IMR-90 (cell line): ENCODE data around the gene UPF1. TPM values are rescaled to one million over a fixed set of nuclear protein-coding genes. Genes with fewer than 3 reads are reported as not detected.
A peak's percentile ranks its signal among the peaks of the same experiment; 100 is the strongest.

Experiments
- ATAC-seq: fragments of 200-7000 bp; cut with Tn5 transposase; 2 replicates; pipeline ENCODE4 v1.9.1; 2020; ENCODE audit warnings: low read depth, mild to moderate bottlenecking, moderate library complexity
- BruUV-seq: library from RNA; stranded (reverse); fragments of 400-500 nt; replicated peaks from 2 replicates; lab custom pipeline; 2021; lab: Mats Ljungman, UMichigan
- CTCF ChIA-PET: fragments of 300-600 bp; formaldehyde crosslinking; extraction: SDS; loops from one replicate; lab custom pipeline; 2021; ENCODE audit warnings: antibody characterized with exemption; lab: Yijun Ruan, JAX
- POLR2A ChIA-PET: fragments of 300-600 bp; sonication (Branson Sonifier 250); formaldehyde crosslinking; loops from one replicate; lab custom pipeline; 2022; ENCODE audit warnings: antibody characterized with exemption; ENCODE audit not compliant: unreplicated experiment; lab: Charles Lee
- DNase-seq: peaks from one replicate; pipeline ENCODE4 v3.0.0; 2013
- H2AFZ ChIP-seq: replicated peaks from 2 replicates; pipeline ENCODE3; 2013; ENCODE audit warnings: low read length, mild to moderate bottlenecking; ENCODE audit not compliant: poor library complexity
- H2AK5ac ChIP-seq: 2 replicates; pipeline ENCODE4 v1.6.1; 2013; ENCODE audit warnings: low read depth, low read length, inconsistent platforms
- H2AK9ac ChIP-seq: replicated peaks from 2 replicates; pipeline ENCODE3; 2013; ENCODE audit warnings: mild to moderate bottlenecking, low read depth, low read length, moderate library complexity; ENCODE audit not compliant: poor library complexity
- H2BK120ac ChIP-seq: 2 replicates; pipeline ENCODE4 v1.6.1; 2013; ENCODE audit warnings: low read depth, low read length, inconsistent platforms
- H2BK15ac ChIP-seq: 3 replicates; pipeline ENCODE4 v1.6.1; 2013; ENCODE audit warnings: low read depth, low read length, inconsistent platforms
- H2BK20ac ChIP-seq: 2 replicates; pipeline ENCODE4 v1.6.1; 2013; ENCODE audit warnings: low read depth, mild to moderate bottlenecking, inconsistent platforms, low read length, moderate library complexity
- H2BK5ac ChIP-seq: 2 replicates; pipeline ENCODE4 v1.6.1; 2013; ENCODE audit warnings: mild to moderate bottlenecking, low read depth, low read length, inconsistent platforms; ENCODE audit not compliant: poor library complexity, severe bottlenecking
- H3K14ac ChIP-seq: replicated peaks from 2 replicates; pipeline ENCODE4 v1.6.1; 2013; ENCODE audit warnings: low read depth, low read length, inconsistent platforms
- H3K18ac ChIP-seq: 2 replicates; pipeline ENCODE4 v1.6.1; 2013; ENCODE audit warnings: low read depth, low read length, control low read depth
- H3K23ac ChIP-seq: 2 replicates; pipeline ENCODE4 v1.6.1; 2013; ENCODE audit warnings: low read depth, low read length, inconsistent platforms
- H3K27ac ChIP-seq: 2 replicates; pipeline ENCODE4 v1.5.1; 2013; ENCODE audit warnings: mild to moderate bottlenecking, control low read depth, low read length; ENCODE audit not compliant: insufficient read depth
- H3K27me3 ChIP-seq: 2 replicates; pipeline ENCODE4 v1.6.1; 2013; ENCODE audit warnings: low read length; ENCODE audit not compliant: control insufficient read depth, insufficient read depth
- H3K36me3 ChIP-seq: 2 replicates; pipeline ENCODE4 v1.6.1; 2013; ENCODE audit warnings: low read length, mixed read lengths; ENCODE audit not compliant: control insufficient read depth, insufficient read depth
- H3K4ac ChIP-seq: 2 replicates; pipeline ENCODE4 v1.6.1; 2013; ENCODE audit warnings: low read depth, low read length, inconsistent platforms
- H3K4me1 ChIP-seq: 2 replicates; pipeline ENCODE4 v1.6.1; 2013; ENCODE audit warnings: low read length, mixed read lengths; ENCODE audit not compliant: control insufficient read depth, insufficient read depth
- H3K4me2 ChIP-seq: 2 replicates; pipeline ENCODE4 v1.6.1; 2013; ENCODE audit warnings: low read depth, mild to moderate bottlenecking, control low read depth, low read length, moderate library complexity
- H3K4me3 ChIP-seq: 2 replicates; pipeline ENCODE4 v1.5.1; 2013; ENCODE audit warnings: low read depth, mild to moderate bottlenecking, control low read depth, low read length, moderate library complexity; ENCODE audit not compliant: insufficient read depth
- H3K56ac ChIP-seq: 2 replicates; pipeline ENCODE4 v1.6.1; 2013; ENCODE audit warnings: low read length, inconsistent platforms; ENCODE audit not compliant: insufficient read depth; ENCODE audit errors: extremely low read depth
- H3K79me1 ChIP-seq, 2 experiments: 2 replicates each; pipeline ENCODE4 v1.6.1; 2013; ENCODE audit warnings: low read length in 2 of 2, inconsistent platforms in 1 of 2, low read depth in 1 of 2
- H3K9ac ChIP-seq: 2 replicates; pipeline ENCODE4 v1.6.1; 2013; ENCODE audit warnings: low read depth, low read length, control low read depth
- H3K9me1 ChIP-seq: 2 replicates; pipeline ENCODE4 v1.6.1; 2013; ENCODE audit warnings: low read length, inconsistent platforms; ENCODE audit not compliant: insufficient read depth
- H3K9me3 ChIP-seq: 2 replicates; pipeline ENCODE4 v1.6.1; 2013; ENCODE audit warnings: low read length; ENCODE audit not compliant: control insufficient read depth, insufficient read depth
- H4K20me1 ChIP-seq: 2 replicates; pipeline ENCODE4 v1.6.1; 2013; ENCODE audit warnings: low read length, inconsistent platforms; ENCODE audit not compliant: insufficient read depth
- H4K5ac ChIP-seq: 2 replicates; pipeline ENCODE4 v1.6.1; 2013; ENCODE audit warnings: mild to moderate bottlenecking, low read depth, low read length, control low read depth
- H4K8ac ChIP-seq, 2 experiments: 2 replicates each; pipeline ENCODE4 v1.6.1; 2013; ENCODE audit warnings: low read depth in 2 of 2, low read length in 2 of 2, control low read depth in 1 of 2, inconsistent platforms in 1 of 2
- H4K91ac ChIP-seq: 2 replicates; pipeline ENCODE4 v1.6.1; 2013; ENCODE audit warnings: low read depth, low read length, inconsistent platforms; ENCODE audit not compliant: insufficient read depth
- CEBPB ChIP-seq: IDR thresholded peaks from 2 replicates; pipeline ENCODE4 v1.6.1; 2012; ENCODE audit warnings: low read depth, low read length, improper control_type of control experiment
- MAZ ChIP-seq: IDR thresholded peaks from 2 replicates; pipeline ENCODE4 v1.6.1; 2012; ENCODE audit warnings: low read depth, mild to moderate bottlenecking, low read length, improper control_type of control experiment, moderate library complexity, borderline replicate concordance
- MXI1 ChIP-seq: IDR thresholded peaks from 2 replicates; pipeline ENCODE4 v1.6.1; 2012; ENCODE audit warnings: low read depth, mild to moderate bottlenecking, low read length, moderate library complexity, borderline replicate concordance
- POLR2A ChIP-seq: IDR thresholded peaks from 2 replicates; pipeline ENCODE4 v1.6.1; 2012; ENCODE audit warnings: mild to moderate bottlenecking, low read depth, low read length
- RCOR1 ChIP-seq: IDR thresholded peaks from 2 replicates; pipeline ENCODE4 v1.6.1; 2012; ENCODE audit warnings: mild to moderate bottlenecking, low read length, improper control_type of control experiment; ENCODE audit not compliant: insufficient replicate concordance
- RFX5 ChIP-seq: IDR thresholded peaks from 2 replicates; pipeline ENCODE4 v1.8.0; 2012; ENCODE audit warnings: low read depth, mild to moderate bottlenecking, low read length, moderate library complexity
- SMC3 ChIP-seq: fragments of 150-350 bp; IDR thresholded peaks from 2 replicates; pipeline ENCODE4 v1.6.1; 2016; ENCODE audit warnings: low read depth, mild to moderate bottlenecking, antibody characterized with exemption, low read length, moderate library complexity
- WGBS, 2 experiments: methylation state at CpG; one replicate each; pipeline versions ENCODE4 v1.1.5 to v1.1.7; 2013; ENCODE audit warnings: missing lambda C conversion rate in 2 of 2; ENCODE audit not compliant: insufficient read length in 1 of 2; ENCODE audit errors: extremely low coverage in 2 of 2; 5-methylcytosine and 5-hydroxymethylcytosine counted together
- dilution Hi-C: fragments of 300-500 bp; cut with HindIII; formaldehyde crosslinking; loops from one replicate; pipeline ENCODE4 v1.14.3; 2018; ENCODE audit warnings: low sequenced_read_pairs; ENCODE audit not compliant: unreplicated experiment
- in situ Hi-C: fragments of 300-500 bp; cut with MboI; formaldehyde crosslinking; loops from 3 replicates; pipeline ENCODE4 v1.14.3; 2019; ENCODE audit warnings: low sequenced_read_pairs, inconsistent platforms, mixed read lengths
- intact Hi-C: fragments of 100-400 bp; cut with micrococcal nuclease; formaldehyde crosslinking; loops from 2 replicates; pipeline ENCODE4 v1.10.0; 2022
- polyA plus RNA-seq, 3 experiments: library from polyadenylated mRNA; depleted of rRNA; stranded (reverse); fragments of >200 nt; gene quantifications; 2 replicates each; pipeline ENCODE4 v1.2.3, GENCODE V29; 2012; ENCODE audit warnings: low replicate concordance in 1 of 3
- total RNA-seq: library from RNA; depleted of rRNA; stranded (reverse); fragments of >200 nt; gene quantifications from 2 replicates; pipeline ENCODE4 v1.2.3, GENCODE V29; 2012

Gene UPF1
- total and polyA plus RNA-seq, 2 of the 4 experiments (the other 2 are of a cell fraction): 31.2 to 50.3 TPM

DNA sequence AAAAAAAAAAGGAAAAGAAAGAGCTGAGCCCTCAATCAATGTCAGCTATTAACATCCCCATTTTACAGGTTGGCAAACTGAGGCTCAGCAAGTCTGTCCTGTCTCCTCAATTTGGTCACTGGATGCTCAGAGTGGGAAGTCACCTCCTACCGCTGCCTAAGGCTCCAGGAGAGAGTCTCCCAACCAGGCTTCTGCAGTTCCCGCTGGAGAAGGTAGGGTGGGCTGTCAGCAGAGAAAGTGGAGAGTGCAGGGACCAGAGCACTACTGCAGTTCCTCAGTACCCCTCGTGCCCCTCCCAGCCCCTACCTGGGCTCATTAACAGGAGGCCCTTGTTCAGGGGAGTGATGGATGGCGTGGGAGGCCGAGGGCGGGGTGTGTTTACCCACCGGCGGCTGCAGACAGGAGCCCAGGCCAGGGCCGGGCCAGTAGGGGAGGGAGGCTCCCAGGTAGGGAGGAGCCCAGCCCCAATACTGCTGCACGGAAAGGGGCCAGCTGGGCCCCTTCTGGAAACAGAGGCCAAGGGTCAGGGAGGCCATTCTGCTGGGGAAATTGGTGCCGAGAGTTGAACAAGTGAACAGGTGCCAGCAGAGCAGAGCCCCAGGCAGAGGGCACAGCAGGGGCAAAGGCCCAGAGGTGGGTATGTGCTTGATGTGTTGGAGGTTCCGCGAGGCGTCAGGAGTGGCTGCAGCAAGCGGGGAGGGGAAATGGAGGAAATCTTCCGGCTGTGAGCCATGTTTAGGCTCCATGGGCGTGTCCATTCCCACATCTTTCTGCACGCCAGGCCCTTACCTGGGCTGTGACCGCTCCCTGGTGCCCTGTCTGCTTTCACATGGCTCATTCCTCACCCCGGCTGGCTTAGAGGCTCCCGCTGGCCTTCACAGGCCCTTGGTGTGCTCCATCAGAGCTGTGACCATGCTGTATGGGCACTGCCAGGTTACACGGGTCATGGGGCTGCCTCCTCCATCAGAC, 33.1 kb upstream of the UPF1 start:
- no TSS peak for BruUV-seq
- Histone ChIP-seq H3K9me1 (no peaks in the 10 kb centered on the region), H3K27me3 (peaks cover 49% of the 10 kb centered on the region), H3K9me3 (peaks cover 9% of the 10 kb centered on the region; the same call in 1 of the 2 replicates), H4K8ac (no peak overlapping the region), H4K20me1 (no peaks in the 10 kb centered on the region; the same call in 1 of the 2 replicates), H3K14ac (no peak overlapping the region), H2AK9ac (no peak overlapping the region), H3K4me2 (no peak overlapping the region), H3K23ac (no peak overlapping the region), H2BK15ac (no peak overlapping the region), H4K91ac (no peak overlapping the region), H2BK120ac (no peak overlapping the region), H3K4me1 (no peaks in the 10 kb centered on the region), H3K4me3 (no peak overlapping the region), H3K18ac (no peak overlapping the region), H3K4ac (no peak overlapping the region), H3K9ac (no peak overlapping the region), H2AK5ac (no peak overlapping the region), H2BK5ac (peak overlapping the region; percentile 65), H3K79me1 (no peaks in the 10 kb centered on the region), H3K36me3 (no peaks in the 10 kb centered on the region), H3K56ac (no peak overlapping the region), H2AFZ (peak overlapping the region; percentile 33), H3K27ac (no peak overlapping the region), H2BK20ac (no peak overlapping the region), H4K5ac (no peak overlapping the region)
- ChIA-PET POLR2A (no interaction called here), CTCF (no interaction called here)
- intact Hi-C loops: no loop called here
- 36% methylated on average over 7 of the region's 22 CpGs; no CpG with 5 or more reads in 1 of the 2 experiments for WGBS, 2 experiments
- DNase-seq (no peak), ATAC-seq (no peak)
- TF ChIP-seq SMC3: no peak
- no peak for TF ChIP-seq RCOR1
- TF ChIP-seq POLR2A: no peak
- TF ChIP-seq MXI1: no peak
- TF ChIP-seq RFX5: no peak
- no peak for TF ChIP-seq MAZ
- TF ChIP-seq CEBPB: no peak
- dilution Hi-C loops: no loop called here
- in situ Hi-C loops: no loop called here
